ENCODE measurements around the gene SNX8. TPM values are rescaled to one million over a fixed set of nuclear protein-coding genes. Genes with fewer than 3 reads are reported as not detected.
A peak's percentile ranks its signal among the peaks of the same experiment; 100 is the strongest.
"Not testable (repeated sequence)": the region's sequence is repeated elsewhere in the genome, so short reads cannot be mapped to it uniquely, and the experiment has no call there.

SNX8 gene
- total and polyA plus RNA-seq, 2 donors, result 13.2 to 17.4 TPM

DNA sequence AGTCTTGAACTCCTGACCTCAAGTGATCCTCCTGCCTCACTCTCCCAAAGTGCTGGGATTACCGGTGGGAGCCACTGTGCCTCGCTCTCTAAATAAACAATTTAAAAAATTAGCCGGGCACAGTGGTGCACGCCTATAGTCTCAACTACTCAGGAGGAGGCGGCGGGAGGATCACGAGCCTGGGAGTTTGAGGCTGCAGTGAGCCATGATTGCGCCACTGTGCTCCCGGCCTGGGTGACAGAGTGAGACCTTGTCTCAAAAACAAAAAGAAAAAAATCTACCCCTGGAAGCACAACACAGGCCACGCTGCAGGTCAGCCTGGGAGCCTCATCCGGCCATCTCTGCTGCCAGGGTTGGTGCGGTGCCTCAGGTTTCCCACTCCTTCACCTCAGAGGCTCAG, 36.6 kb upstream of the SNX8 start:
- Histone ChIP-seq H3K27ac (ENCODE audit: low read depth) (no peak overlapping the region), H3K4me3 (ENCODE audit: low read depth, low read length) (no peak overlapping the region), H3K4me1 (ENCODE audit: insufficient read depth) (peaks cover 2% of the 10 kb centered on the region), H3K36me3 (ENCODE audit: insufficient read depth) (no peaks in the 10 kb centered on the region)
- 91% methylated on average over 12 of the region's 12 CpGs for WGBS
- DNase-seq (ENCODE audit: extremely low spot score), result no peak

DNA sequence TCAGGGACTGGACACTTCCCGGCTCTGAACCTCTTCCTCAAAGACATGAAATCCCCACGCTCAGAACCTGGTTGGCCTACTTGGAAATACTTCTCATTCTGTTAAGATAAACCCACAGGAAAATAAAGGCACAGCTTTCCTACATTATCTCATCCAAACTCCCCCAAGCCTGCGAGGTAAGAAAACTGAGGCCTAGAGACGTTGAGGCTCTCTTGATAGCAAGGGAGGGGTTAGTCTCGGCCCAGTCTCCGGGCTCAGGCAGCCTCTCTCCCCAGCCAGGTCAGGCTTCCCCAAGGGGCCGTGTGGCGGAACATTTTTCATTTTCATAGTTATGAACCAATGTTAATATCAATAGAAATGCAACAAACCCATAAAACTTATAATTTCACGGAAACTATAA, 35.8 kb upstream of the SNX8 start:
- Histone ChIP-seq H3K27ac (ENCODE audit: low read depth) (no peak overlapping the region), H3K36me3 (ENCODE audit: insufficient read depth) (no peaks in the 10 kb centered on the region), H3K4me3 (ENCODE audit: low read depth, low read length) (no peak overlapping the region), H3K4me1 (ENCODE audit: insufficient read depth) (peaks cover 2% of the 10 kb centered on the region)
- 87% methylated on average over 9 of the region's 9 CpGs for WGBS
- no peak for DNase-seq (ENCODE audit: extremely low spot score)

DNA sequence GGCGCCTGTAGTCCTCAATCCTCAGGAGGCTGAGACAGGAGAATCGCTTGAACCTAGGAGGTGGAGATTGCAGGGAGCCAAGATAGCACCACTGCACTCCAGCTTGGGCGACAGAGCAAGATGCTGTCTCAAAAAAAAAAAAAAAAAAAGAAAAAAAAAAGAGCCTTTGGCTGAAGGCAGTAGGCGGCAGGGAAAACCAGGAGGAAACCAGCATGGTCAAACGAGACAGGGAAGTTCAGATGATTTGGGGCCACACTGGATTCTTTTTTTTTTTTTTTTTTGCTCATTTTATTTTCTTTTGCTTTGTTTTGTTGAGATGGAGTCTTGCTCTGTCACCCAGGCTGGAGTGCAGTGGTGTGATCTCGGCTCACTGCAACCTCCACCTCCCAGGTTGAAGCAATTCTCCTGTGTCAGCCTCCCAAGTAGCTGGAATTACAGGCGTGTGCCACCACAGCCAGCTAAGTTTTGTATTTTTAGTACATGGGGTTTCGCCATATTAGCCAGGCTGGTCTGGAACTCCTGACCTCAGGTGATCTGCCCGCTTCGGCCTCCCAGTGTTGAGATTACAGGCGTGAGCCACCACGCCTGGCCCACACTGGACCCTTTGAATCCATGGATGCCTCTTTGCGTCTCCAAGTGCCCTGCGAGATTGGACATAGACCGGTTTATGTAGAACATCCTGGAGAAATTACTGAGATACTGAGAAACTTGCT, 33.3 kb upstream of the SNX8 start:
- not testable (repeated sequence) for H3K4me3 ChIP-seq (ENCODE audit: low read depth, low read length); DNase-seq (ENCODE audit: extremely low spot score); H3K4me1 ChIP-seq (ENCODE audit: insufficient read depth); H3K36me3 ChIP-seq (ENCODE audit: insufficient read depth)
- 87% methylated on average over 15 of the region's 15 CpGs for WGBS
- peak overlapping the region; percentile 45 for H3K27ac ChIP-seq (ENCODE audit: low read depth)

DNA sequence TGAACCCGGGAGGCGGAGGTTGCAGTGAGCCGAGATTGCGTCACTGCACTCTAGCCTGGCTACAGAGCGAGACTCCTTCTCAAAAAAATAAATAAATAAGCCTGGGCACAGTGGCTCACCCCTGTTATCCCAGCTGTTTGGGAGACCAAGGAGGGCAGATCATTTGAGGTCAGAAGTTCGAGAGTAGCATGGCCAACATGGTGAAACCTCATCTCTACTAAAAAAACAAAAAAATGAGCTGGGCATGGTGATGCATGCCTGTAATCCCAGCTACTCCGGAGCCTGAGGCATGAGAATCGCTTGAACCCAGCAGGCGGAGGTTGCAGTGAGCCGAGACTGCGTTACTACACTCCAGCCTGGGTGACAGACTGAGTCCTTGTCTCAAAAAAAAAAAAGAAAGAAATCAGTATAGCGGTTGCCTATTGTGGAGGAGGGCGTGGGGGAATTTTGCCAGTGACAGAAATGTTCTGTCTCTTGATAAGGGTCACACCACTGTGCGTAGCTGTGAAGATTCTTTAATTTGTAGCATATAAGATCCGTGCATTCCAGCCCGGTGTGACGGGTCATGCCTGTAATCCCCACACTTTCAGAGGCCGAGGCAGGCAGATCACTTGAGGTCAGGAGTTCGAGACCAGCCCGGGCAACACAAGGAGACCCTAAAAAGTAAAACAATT, 22.5 kb upstream of the SNX8 start:
- no peak for DNase-seq (ENCODE audit: extremely low spot score)
- 93% methylated on average over 20 of the region's 20 CpGs for WGBS
- Histone ChIP-seq H3K27ac (ENCODE audit: low read depth) (no peak overlapping the region), H3K4me3 (ENCODE audit: low read depth, low read length) (no peak overlapping the region), H3K4me1 (ENCODE audit: insufficient read depth) (no peaks in the 10 kb centered on the region), H3K36me3 (ENCODE audit: insufficient read depth) (no peaks in the 10 kb centered on the region)

DNA sequence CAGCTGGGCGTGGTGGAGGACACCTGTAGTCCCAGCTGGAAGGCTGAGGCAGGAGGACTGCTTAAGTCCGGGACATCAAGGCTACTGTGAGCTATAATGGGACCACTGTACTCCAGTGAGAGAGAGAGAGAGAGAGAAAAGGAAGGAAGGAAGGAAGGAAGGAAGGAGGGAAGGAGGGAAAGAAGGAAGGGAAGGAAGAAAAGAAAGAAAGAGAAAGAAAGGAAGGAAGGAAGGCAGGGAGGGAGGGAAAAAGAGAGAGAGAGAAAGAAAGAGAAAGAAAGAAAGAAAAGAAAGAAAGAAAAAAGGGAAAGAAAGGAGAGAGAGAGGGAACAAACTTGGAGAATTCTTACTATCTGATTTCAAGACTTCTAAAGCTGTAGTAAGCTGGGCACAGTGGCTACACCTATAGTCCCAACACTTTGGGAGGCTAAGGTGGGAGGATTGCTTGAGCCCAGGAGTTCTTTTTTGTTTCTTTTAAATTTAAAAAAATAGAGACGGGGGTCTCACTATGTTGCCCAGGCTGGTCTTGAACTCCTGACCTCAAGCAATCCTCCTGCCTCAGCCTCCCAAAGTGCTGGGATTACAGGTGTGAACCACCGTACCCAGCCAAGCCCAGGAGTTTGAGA, 18.5 kb upstream of the SNX8 start:
- H3K36me3 ChIP-seq (ENCODE audit: insufficient read depth); H3K4me3 ChIP-seq (ENCODE audit: low read depth, low read length); DNase-seq (ENCODE audit: extremely low spot score); H3K4me1 ChIP-seq (ENCODE audit: insufficient read depth); H3K27ac ChIP-seq (ENCODE audit: low read depth): not testable (repeated sequence)
- 94% methylated on average over 4 of the region's 4 CpGs for WGBS

DNA sequence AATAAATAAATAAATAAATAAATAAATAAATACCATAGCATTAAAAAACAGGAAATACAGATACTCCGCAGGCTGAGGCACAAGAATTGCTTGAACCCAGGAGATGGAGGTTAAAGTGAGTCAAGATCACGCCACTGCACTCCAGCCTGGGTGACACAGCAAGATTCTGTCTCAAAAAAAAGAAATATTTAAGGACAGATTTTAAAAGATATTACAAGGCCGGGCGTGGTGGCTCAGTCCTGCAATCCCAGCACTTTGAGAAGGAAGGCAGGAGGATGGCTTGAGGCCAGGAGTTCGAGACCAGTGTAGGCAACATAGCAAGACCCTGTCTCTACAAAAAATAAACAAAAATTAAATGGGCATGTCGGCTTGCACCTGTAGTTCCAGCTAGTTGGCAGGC, 17.5 kb upstream of the SNX8 start:
- Histone ChIP-seq H3K27ac (ENCODE audit: low read depth) (no peak overlapping the region), H3K4me1 (ENCODE audit: insufficient read depth) (no peaks in the 10 kb centered on the region), H3K36me3 (ENCODE audit: insufficient read depth) (no peaks in the 10 kb centered on the region), H3K4me3 (ENCODE audit: low read depth, low read length) (no peak overlapping the region)
- DNase-seq (ENCODE audit: extremely low spot score), result no peak
- 93% methylated on average over 6 of the region's 6 CpGs for WGBS

DNA sequence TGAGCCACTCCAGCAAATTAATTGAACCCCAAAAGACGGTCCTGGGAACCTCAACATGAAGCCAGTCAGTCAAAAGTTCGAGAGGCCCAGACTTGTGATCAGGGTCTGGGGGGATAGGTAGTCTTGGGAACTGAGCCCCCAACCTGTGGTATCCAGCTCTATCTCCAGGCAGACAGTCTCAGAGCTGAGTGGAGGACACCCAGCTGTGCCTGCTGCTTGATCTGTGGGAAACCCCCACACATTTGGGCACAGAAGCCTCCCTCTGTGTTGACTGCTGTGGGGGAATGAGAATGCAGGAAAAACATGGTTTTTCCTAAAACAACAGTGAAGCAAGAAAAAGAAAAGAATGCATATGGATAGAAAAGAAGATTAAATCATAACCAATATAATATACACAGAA, 16.3 kb upstream of the SNX8 start:
- WGBS, result 94% methylated on average over 2 of the region's 2 CpGs
- no peak overlapping the region for H3K27ac ChIP-seq (ENCODE audit: low read depth)
- no peaks in the 10 kb centered on the region for H3K36me3 ChIP-seq (ENCODE audit: insufficient read depth)
- no peak for DNase-seq (ENCODE audit: extremely low spot score)
- H3K4me3 ChIP-seq (ENCODE audit: low read depth, low read length), result no peak overlapping the region
- no peaks in the 10 kb centered on the region for H3K4me1 ChIP-seq (ENCODE audit: insufficient read depth)

DNA sequence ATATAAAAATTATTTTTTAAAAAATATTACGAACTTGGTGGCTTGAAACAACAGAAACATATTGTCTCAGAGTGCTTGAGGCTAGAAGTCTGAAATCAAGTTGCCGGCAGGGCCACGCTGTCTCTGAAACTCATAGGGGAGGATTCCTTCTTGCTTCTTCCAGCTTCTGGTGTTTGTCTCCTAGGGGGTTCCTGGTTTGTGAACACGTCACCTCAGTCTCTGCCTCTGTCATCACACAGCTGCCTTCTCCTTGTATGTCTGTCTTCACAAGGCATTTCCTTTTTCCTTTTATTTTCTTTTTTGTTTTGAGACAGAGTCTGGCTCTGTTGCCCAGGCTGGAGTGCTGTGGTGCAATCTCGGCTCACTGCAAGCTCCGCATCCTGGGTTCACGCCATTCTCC, 12.7 kb upstream of the SNX8 start:
- H3K27ac ChIP-seq (ENCODE audit: low read depth), result no peak overlapping the region
- no peaks in the 10 kb centered on the region for H3K4me1 ChIP-seq (ENCODE audit: insufficient read depth)
- no peak overlapping the region for H3K4me3 ChIP-seq (ENCODE audit: low read depth, low read length)
- WGBS, result 90% methylated on average over 7 of the region's 7 CpGs
- no peak for DNase-seq (ENCODE audit: extremely low spot score)
- H3K36me3 ChIP-seq (ENCODE audit: insufficient read depth), result no peaks in the 10 kb centered on the region

DNA sequence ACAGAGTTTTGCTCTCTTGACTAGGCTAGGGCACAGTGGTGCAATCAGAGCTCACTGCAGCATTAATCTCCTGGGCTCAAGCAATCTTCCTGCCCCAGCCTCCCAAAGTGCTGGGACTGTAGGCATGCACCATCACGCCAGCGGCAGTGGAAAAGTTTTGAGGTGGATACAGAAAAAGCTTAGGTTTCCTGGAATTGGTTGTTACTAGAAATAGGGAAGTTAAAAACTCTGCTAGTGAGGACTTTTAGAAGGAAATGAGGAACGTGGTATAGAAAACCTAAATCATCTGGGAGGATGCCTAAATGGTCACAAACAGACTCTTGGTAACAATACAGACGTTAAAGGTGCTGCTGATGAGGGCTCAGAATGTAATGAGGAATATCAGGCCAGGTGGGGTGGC, 10.9 kb upstream of the SNX8 start:
- Histone ChIP-seq H3K4me1 (ENCODE audit: insufficient read depth) (no peaks in the 10 kb centered on the region), H3K4me3 (ENCODE audit: low read depth, low read length) (no peak overlapping the region), H3K27ac (ENCODE audit: low read depth) (no peak overlapping the region), H3K36me3 (ENCODE audit: insufficient read depth) (no peaks in the 10 kb centered on the region)
- no peak for DNase-seq (ENCODE audit: extremely low spot score)
- WGBS, result 45% methylated on average over 4 of the region's 4 CpGs

DNA sequence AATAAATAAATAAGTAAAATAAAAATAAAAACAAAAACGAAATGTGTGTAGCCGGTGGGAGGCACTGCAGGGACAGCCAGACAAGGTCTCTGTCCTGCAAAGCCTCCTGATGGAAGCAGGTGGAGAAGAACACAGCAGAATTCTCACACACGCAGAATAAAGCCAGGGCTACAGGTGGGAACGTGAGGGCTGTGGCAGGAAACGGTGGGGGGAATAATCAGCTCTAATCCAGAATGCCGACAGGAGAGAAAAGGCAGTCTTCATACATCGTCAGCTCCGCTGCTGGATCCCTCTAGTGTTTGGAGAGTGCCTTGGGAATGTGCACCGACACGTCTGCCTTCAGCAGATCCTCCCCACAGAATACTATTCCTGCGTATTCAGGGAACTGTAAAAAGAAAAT, 6.8 kb upstream of the SNX8 start:
- Histone ChIP-seq H3K4me1 (ENCODE audit: insufficient read depth) (no peaks in the 10 kb centered on the region), H3K27ac (ENCODE audit: low read depth) (no peak overlapping the region), H3K4me3 (ENCODE audit: low read depth, low read length) (no peak overlapping the region), H3K36me3 (ENCODE audit: insufficient read depth) (no peaks in the 10 kb centered on the region)
- no peak for DNase-seq (ENCODE audit: extremely low spot score)
- 52% methylated on average over 11 of the region's 11 CpGs for WGBS

DNA sequence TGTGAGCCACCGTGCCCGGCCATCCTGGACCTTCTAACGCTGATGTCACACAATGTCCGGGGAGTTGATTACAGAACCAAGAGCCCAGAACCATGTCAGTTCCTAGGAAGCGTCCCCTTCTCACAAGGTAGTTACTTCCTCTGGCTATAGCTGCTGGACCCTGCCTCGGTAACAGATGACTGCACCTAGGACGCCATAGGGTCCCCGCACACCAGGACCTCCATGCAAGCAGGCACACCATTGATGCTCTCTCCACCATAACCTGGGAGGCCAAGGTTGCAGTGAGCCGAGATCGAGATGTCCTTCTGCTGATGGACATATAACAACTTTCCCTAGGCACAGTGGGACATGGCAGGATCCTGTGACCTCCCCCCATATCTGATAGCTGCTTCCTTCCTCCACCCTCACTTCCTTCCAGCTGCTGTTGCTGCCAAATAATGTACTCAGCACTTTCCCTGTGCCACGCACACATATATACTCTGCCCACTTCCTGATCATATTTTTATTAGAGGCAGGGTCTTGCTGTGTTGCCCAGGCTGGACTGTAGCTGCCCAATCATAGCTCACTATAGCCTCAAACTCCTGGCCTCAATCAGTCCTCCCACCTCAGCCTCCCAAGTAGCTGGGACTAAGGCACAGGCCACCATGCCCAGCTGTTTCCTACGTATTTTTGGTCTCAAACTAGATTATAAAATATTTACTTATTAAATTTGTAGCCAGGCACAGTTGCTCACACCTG, 3.5 kb upstream of the SNX8 start:
- no peak overlapping the region for H3K4me3 ChIP-seq (ENCODE audit: low read depth, low read length)
- H3K36me3 ChIP-seq (ENCODE audit: insufficient read depth), result no peaks in the 10 kb centered on the region
- H3K4me1 ChIP-seq (ENCODE audit: insufficient read depth), result no peaks in the 10 kb centered on the region
- no peak overlapping the region for H3K27ac ChIP-seq (ENCODE audit: low read depth)
- DNase-seq (ENCODE audit: extremely low spot score), result no peak
- 85% methylated on average over 12 of the region's 12 CpGs for WGBS

DNA sequence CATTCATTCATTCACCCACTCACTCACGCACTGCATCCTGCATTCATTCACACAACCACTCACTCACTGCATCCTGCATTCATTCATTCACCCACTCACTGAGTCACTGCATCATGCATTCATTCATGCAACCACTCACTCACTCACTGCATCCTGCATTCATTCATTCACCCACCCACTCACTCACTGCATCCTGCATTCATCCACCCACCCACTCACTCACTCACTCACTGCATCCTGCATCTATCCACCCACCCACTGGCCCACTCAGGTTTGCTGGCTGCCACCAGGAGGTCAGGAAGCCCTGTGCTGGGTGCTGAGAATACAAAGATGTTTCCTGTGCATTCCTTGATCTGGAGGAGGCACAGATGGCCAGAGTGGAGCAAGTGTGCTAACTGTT, 2.3 kb upstream of the SNX8 start:
- 94% methylated on average over 1 of the region's 1 CpG for WGBS
- no peak overlapping the region for H3K27ac ChIP-seq (ENCODE audit: low read depth)
- no peaks in the 10 kb centered on the region for H3K4me1 ChIP-seq (ENCODE audit: insufficient read depth)
- no peak overlapping the region for H3K4me3 ChIP-seq (ENCODE audit: low read depth, low read length)
- H3K36me3 ChIP-seq (ENCODE audit: insufficient read depth), result no peaks in the 10 kb centered on the region
- no peak for DNase-seq (ENCODE audit: extremely low spot score)

DNA sequence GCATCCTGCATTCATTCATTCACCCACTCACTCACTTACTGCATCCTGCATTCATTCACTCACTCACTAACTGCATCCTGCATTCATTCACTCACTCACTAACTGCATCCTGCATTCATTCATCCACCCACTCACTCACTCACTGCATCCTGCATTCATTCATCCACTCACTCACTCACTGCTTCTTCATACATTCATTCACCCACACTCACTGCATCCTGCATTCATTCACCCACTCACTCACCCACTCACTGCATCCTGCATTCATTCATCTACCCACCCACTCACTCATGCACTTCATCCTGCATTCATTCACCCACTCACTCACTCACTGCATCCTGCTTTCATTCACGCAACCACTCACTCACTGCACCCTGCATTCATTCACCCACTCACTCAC, 1.5 kb upstream of the SNX8 start:
- WGBS, result 95% methylated on average over 1 of the region's 1 CpG
- H3K27ac ChIP-seq (ENCODE audit: low read depth), result no peak overlapping the region
- no peak overlapping the region for H3K4me3 ChIP-seq (ENCODE audit: low read depth, low read length)

More for the DNA sequence above, 1.5 kb upstream of the SNX8 start:
- no peak for DNase-seq (ENCODE audit: extremely low spot score)
- H3K4me1 ChIP-seq (ENCODE audit: insufficient read depth), result no peaks in the 10 kb centered on the region
- H3K36me3 ChIP-seq (ENCODE audit: insufficient read depth), result no peaks in the 10 kb centered on the region
